ENCODE data around the gene MYO3B.

DNA sequence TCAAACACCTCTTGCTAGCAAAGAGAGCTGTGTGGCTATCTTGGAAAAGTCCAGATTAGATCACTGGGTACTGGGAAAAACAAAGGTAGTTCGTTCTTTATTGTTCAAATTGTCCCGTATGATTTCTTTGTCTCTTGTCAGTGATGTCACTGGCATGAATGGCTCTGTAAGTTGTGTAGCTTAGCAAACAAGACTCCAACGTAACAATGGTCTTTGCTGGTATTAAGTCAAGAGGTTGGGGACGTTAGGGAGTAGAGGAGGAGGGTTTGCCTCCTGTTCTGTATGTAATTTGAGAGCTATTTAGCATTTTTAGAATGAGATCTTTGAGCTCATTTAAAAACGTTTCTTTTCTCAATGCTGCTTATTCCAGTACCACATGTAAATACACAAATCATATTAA, 320.7 kb downstream of the MYO3B start:
- TF ChIP-seq, protein P1, sequence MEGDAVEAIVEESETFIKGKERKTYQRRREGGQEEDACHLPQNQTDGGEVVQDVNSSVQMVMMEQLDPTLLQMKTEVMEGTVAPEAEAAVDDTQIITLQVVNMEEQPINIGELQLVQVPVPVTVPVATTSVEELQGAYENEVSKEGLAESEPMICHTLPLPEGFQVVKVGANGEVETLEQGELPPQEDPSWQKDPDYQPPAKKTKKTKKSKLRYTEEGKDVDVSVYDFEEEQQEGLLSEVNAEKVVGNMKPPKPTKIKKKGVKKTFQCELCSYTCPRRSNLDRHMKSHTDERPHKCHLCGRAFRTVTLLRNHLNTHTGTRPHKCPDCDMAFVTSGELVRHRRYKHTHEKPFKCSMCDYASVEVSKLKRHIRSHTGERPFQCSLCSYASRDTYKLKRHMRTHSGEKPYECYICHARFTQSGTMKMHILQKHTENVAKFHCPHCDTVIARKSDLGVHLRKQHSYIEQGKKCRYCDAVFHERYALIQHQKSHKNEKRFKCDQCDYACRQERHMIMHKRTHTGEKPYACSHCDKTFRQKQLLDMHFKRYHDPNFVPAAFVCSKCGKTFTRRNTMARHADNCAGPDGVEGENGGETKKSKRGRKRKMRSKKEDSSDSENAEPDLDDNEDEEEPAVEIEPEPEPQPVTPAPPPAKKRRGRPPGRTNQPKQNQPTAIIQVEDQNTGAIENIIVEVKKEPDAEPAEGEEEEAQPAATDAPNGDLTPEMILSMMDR (IDR thresholded peaks at IDR 0.05): no peak
- TF ChIP-seq POLR2A (IDR thresholded peaks at IDR 0.05) (no peak), POLR2AphosphoS5 (IDR thresholded peaks at IDR 0.05) (no peak), EP300 (IDR thresholded peaks at IDR 0.05; ENCODE audit: low read depth) (no peak)
